Epithelial cell of proximal tubule (primary cell): Measurements from ENCODE around the gene TSC22D1. TPM values are rescaled to one million over a fixed set of nuclear protein-coding genes. Genes with fewer than 3 reads are reported as not detected.

Experiments used
- DNase-seq: peaks from one replicate; pipeline ENCODE4 v3.0.0-alpha.2; 2011; ENCODE audit warnings: low read depth
- H3K4me3 ChIP-seq: 2 replicates; pipeline ENCODE4 v1.5.1; 2011; ENCODE audit warnings: low read depth, mild to moderate bottlenecking, low read length
- total RNA-seq: library from RNA; depleted of rRNA; stranded (reverse); fragments of >200 nt; gene quantifications from 2 replicates; pipeline ENCODE4 v1.2.3, GENCODE V29; 2015
- TF ChIP-seq, protein P1 (sequence below): conservative IDR thresholded peaks from 2 replicates; pipeline ENCODE4 v1.5.1; 2012; ENCODE audit warnings: low read depth, mild to moderate bottlenecking, low read length

Gene TSC22D1
- total RNA-seq, 1 donor from 2014 or later = 38.3 TPM

DNA sequence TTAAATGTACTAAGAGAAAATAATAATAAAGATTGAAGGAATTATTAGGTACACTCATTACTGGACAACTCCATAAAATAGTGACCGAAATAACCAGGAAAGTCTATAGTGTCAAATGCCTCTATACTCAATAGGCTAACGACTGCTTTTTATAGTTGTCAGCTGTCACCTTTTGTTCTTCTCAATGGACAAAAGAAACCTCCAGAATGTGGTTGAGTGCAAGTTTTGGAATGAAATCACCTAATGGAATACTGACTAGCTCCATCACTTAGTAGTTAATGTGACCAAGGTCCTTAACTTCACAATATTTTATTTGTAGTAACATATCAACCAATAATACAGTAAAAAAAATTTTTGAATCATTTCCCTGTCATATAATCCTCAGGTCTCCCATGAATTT, 18.1 kb downstream of the TSC22D1 start:
- DNase-seq = no peak
- TF ChIP-seq, protein P1, sequence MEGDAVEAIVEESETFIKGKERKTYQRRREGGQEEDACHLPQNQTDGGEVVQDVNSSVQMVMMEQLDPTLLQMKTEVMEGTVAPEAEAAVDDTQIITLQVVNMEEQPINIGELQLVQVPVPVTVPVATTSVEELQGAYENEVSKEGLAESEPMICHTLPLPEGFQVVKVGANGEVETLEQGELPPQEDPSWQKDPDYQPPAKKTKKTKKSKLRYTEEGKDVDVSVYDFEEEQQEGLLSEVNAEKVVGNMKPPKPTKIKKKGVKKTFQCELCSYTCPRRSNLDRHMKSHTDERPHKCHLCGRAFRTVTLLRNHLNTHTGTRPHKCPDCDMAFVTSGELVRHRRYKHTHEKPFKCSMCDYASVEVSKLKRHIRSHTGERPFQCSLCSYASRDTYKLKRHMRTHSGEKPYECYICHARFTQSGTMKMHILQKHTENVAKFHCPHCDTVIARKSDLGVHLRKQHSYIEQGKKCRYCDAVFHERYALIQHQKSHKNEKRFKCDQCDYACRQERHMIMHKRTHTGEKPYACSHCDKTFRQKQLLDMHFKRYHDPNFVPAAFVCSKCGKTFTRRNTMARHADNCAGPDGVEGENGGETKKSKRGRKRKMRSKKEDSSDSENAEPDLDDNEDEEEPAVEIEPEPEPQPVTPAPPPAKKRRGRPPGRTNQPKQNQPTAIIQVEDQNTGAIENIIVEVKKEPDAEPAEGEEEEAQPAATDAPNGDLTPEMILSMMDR = no peak
- H3K4me3 ChIP-seq = no peak overlapping the region

DNA sequence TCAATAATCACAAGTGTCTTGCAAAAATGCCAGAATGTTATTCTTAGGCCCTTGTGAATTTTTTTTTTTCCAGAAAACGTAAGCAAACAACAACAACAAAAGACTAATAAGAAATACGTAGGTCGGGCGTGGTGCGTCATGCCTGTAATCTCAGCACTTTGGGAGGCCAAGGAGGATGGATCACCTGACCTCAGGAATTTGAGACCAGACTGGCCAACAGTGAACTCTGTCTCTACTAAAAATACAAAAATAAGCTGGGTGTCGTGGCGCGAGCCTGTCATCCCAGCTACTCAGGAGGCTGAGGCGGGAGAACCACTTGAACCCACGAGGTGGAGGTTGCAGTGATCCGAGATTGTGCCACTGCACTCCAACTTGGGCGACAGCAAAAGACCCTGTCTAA, 20.9 kb downstream of the TSC22D1 start:
- H3K4me3 ChIP-seq = no peak overlapping the region
- no peak for DNase-seq
- TF ChIP-seq, protein P1 = no peak

DNA sequence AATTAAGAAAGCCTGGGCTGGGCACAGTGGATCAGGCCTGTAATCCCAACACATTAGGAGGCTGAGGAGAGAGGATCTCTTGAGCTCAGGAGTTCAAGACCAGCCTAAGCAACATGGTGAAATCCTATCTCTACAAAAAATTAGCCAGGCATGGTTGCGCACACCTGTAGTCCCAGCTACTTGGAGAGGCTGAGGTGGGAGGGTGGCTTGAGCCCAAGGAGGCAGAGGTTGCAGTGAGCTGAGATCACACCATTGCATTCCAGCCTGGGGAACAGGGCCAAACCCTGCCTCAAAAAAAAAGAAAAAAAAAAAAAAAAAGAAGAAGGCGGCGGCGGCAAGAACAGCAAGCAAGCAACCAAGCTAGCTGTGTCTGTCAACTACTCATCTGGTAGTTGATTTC, 26.7 kb downstream of the TSC22D1 start:
- DNase-seq = no peak
- TF ChIP-seq, protein P1 = no peak
- no peak overlapping the region for H3K4me3 ChIP-seq

DNA sequence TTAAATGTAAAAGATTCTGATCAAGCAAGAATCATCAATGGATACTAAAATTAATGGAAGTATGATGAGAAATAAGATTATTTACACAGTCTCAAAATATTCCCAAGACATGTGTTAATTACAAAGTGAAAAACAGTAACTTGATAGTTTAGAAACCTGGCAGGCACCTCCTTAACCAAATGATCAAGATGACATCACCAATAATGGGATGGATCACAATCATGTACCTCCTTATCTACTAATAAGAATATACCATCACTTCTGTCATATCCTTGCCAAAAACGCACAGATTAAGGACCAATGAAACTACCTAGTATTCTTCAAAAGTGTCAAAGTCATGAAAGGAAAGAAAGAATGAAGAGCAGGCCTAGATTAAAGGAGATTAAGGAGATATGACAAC, 30.0 kb downstream of the TSC22D1 start:
- DNase-seq = no peak
- TF ChIP-seq, protein P1 = no peak

DNA sequence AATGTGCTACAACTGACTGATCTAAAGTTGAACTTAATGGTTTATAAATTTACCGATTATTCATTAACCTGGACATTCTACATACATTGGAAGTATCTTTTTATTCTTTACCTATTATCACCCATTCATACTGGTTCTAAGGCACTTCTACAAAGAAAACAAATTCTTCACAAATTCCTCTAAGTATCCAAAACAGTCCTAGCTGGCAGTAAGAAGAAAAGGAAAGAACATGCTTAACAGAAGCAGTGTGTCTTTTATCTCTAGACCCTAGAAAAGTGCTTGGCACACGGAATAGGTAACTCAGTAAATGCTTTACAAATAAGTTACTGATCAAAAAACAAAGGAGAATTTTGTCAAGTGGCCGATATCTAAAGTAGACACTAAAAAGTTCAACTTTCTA, 32.8 kb downstream of the TSC22D1 start:
- DNase-seq = peak; percentile 18
- peak overlapping the region; percentile 30 for H3K4me3 ChIP-seq
- TF ChIP-seq, protein P1 = no peak

More for the DNA sequence above, 30.0 kb downstream of the TSC22D1 start:
- H3K4me3 ChIP-seq = no peak overlapping the region

DNA sequence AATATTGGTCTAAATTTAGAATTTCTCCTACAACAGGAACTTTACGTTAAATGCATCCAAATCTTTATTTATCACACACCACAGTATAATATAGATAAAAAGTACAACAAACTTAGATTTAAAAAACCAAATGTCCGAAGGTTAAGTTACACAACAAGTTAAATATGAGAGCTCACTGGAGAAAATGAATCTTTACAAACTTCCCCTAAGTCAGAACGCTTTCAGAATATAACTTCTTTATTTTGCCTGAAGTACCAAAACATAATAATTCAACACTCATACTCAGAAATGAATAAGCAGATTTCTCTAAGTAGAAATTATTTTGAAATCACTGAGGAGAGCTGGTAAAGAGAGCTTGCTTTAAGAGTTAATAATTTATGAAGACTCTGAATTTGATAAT, 33.8 kb downstream of the TSC22D1 start:
- TF ChIP-seq, protein P1 = no peak
- no peak overlapping the region for H3K4me3 ChIP-seq
- DNase-seq = no peak

DNA sequence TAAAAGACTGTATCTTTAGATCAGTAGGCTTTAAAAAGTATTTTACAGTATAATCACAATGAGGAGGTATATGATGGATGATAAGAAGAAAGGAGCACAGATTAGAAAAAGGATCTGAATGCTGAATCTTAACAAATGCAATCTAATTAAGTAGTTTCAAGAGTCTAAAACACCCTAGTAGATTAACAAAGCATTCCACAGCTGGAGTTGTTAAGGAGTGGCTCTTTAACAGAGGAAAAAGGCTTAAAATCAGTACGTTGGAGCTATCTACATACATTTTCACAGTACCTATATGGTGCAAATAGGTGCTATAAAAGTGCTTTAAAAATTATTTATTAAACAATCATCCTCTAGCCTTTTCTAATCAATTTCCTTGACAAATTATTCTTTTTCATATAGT, 34.5 kb downstream of the TSC22D1 start:
- DNase-seq = no peak
- no peak overlapping the region for H3K4me3 ChIP-seq
- TF ChIP-seq, protein P1 = no peak
